GM12873 (cell line): ENCODE data around the gene KCNN3.

Experiments used
- CTCF ChIP-seq: IDR thresholded peaks from 2 replicates; pipeline ENCODE4 v1.5.1; 2012; ENCODE audit warnings: low read depth, mild to moderate bottlenecking, moderate library complexity, low read length, control low read depth; ENCODE audit not compliant: insufficient read depth; ENCODE audit errors: missing control alignments

KCNN3 gene

GRCh38 chr1:154870115-154870571 lies at the start of gene KCNN3:
Gene KCNN3 (minus strand): TSS chr1:154870281. CDS start chr1:154869964, 317 bp downstream.
- no peak for TF ChIP-seq CTCF

GRCh38 chr1:154913273-154913672 lies 43.2 kb upstream of the KCNN3 start:
- no peak for TF ChIP-seq CTCF

GRCh38 chr1:154912755-154913154 lies 42.7 kb upstream of the KCNN3 start:
- no peak for TF ChIP-seq CTCF

- TF ChIP-seq CTCF = no peak
Observed at GRCh38 chr1:154911691-154912550, 41.8 kb upstream of the KCNN3 start.

GRCh38 chr1:154910851-154911250 lies 40.8 kb upstream of the KCNN3 start:
- TF ChIP-seq CTCF = no peak

GRCh38 chr1:154908937-154909336 lies 38.9 kb upstream of the KCNN3 start:
- TF ChIP-seq CTCF = no peak

- TF ChIP-seq CTCF = peak; percentile 41
Observed at GRCh38 chr1:154906621-154907081, 36.6 kb upstream of the KCNN3 start.
